Loucy (cell line): Measurements from ENCODE around the gene PRKX.

Source experiments
- H2AFZ ChIP-seq: fragments of 200-600 bp; sonication (generic); 2 replicates; pipeline ENCODE4 v1.6.0; 2016; ENCODE audit warnings: antibody characterized with exemption, mild to moderate bottlenecking, low read length, moderate library complexity
- H3F3A ChIP-seq: fragments of 200-600 bp; 2 replicates; pipeline ENCODE4 v1.6.0; 2016; ENCODE audit warnings: antibody characterized with exemption, low read depth, mild to moderate bottlenecking
- H3K27me3 ChIP-seq: fragments of 200-600 bp; sonication (generic); 2 replicates; pipeline ENCODE4 v1.6.1; 2014; ENCODE audit warnings: low read length, mild to moderate bottlenecking; ENCODE audit not compliant: insufficient read depth, poor library complexity, severe bottlenecking
- H3K36me3 ChIP-seq: fragments of 200-600 bp; sonication (generic); 2 replicates; pipeline ENCODE4 v1.6.1; 2016; ENCODE audit warnings: low read length; ENCODE audit not compliant: insufficient read depth
- H3K4me1 ChIP-seq: fragments of 200-600 bp; sonication (generic); 2 replicates; pipeline ENCODE4 v1.5.1; 2014; ENCODE audit warnings: low read length, mild to moderate bottlenecking; ENCODE audit not compliant: insufficient read depth, poor library complexity, severe bottlenecking
- H3K4me2 ChIP-seq: fragments of 200-600 bp; sonication (generic); 2 replicates; pipeline ENCODE4 v1.6.0; 2014; ENCODE audit warnings: antibody characterized with exemption, low read length, low read depth, mild to moderate bottlenecking; ENCODE audit not compliant: poor library complexity, severe bottlenecking
- H3K4me3 ChIP-seq: fragments of 200-600 bp; sonication (generic); 2 replicates; pipeline ENCODE4 v1.5.1; 2014; ENCODE audit warnings: low read length, mild to moderate bottlenecking, mixed read lengths; ENCODE audit not compliant: poor library complexity, severe bottlenecking
- H3K79me2 ChIP-seq: fragments of 200-600 bp; sonication (generic); 2 replicates; pipeline ENCODE4 v1.6.1; 2014; ENCODE audit warnings: low read length; ENCODE audit not compliant: insufficient read depth
- H3K9ac ChIP-seq: fragments of 200-600 bp; sonication (generic); 2 replicates; pipeline ENCODE4 v1.6.0; 2014; ENCODE audit warnings: mild to moderate bottlenecking, low read depth, low read length, moderate library complexity; ENCODE audit not compliant: poor library complexity, severe bottlenecking
- H3K9me2 ChIP-seq: fragments of 200-600 bp; sonication (generic); replicated peaks from 2 replicates; pipeline ENCODE4 v1.6.1; 2016; ENCODE audit warnings: low read depth, low read length, mixed read lengths
- H3K9me3 ChIP-seq: fragments of 200-600 bp; sonication (generic); 2 replicates; pipeline ENCODE4 v1.6.1; 2014; ENCODE audit warnings: mild to moderate bottlenecking, antibody characterized with exemption, low read length, low read depth; ENCODE audit not compliant: insufficient read depth
- H4K20me1 ChIP-seq: fragments of 200-600 bp; sonication (generic); 2 replicates; pipeline ENCODE4 v1.6.0; 2014; ENCODE audit warnings: antibody characterized with exemption, low read length, mild to moderate bottlenecking; ENCODE audit not compliant: insufficient read depth, poor library complexity, severe bottlenecking
- EZH2phosphoT487 ChIP-seq: fragments of 200-600 bp; IDR thresholded peaks from 2 replicates; pipeline ENCODE4 v1.6.1; 2018; ENCODE audit warnings: antibody characterized with exemption, mild to moderate bottlenecking, moderate library complexity, borderline replicate concordance
- TF ChIP-seq, protein P1 (sequence below): fragments of 200-600 bp; sonication (generic); conservative IDR thresholded peaks from 2 replicates; pipeline ENCODE4 v1.5.1; 2014; ENCODE audit warnings: mild to moderate bottlenecking, antibody characterized with exemption, low read length

Gene PRKX

DNA sequence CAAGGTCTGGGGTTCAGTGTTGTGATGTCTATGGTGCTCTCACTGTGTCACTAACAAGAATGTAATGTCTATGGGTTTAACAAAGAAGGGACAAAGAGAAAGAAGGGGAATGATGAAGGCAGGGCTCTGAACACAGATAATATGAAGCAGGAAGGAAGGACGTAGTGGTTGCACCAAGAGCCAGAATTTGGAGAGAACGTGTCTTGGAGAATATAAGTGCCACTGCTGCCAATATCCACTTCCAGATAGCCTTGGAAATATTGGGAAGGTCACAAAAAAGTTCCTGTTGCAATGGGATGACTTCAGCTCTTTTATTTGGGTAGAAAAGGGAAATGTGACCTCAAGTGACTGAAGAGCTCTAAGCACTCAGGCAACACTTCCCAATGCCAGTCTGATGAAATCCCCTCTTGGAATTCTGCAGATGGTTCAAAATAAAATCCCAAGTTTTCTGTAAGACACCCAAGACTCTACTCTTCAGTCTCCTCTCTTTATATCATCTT is 131.8 kb downstream of the PRKX start:
- Histone ChIP-seq H3K27me3 (no peaks in the 10 kb centered on the region), H3K36me3 (no peaks in the 10 kb centered on the region), H3K4me1 (peaks cover 3% of the 10 kb centered on the region), H4K20me1 (no peaks in the 10 kb centered on the region), H3K9me3 (no peaks in the 10 kb centered on the region), H3K4me2 (no peak overlapping the region), H3F3A (no peaks in the 10 kb centered on the region), H3K9me2 (no peaks in the 10 kb centered on the region), H3K79me2 (no peaks in the 10 kb centered on the region), H3K4me3 (no peak overlapping the region), H2AFZ (no peak overlapping the region), H3K9ac (no peak overlapping the region)
- TF ChIP-seq, protein P1, sequence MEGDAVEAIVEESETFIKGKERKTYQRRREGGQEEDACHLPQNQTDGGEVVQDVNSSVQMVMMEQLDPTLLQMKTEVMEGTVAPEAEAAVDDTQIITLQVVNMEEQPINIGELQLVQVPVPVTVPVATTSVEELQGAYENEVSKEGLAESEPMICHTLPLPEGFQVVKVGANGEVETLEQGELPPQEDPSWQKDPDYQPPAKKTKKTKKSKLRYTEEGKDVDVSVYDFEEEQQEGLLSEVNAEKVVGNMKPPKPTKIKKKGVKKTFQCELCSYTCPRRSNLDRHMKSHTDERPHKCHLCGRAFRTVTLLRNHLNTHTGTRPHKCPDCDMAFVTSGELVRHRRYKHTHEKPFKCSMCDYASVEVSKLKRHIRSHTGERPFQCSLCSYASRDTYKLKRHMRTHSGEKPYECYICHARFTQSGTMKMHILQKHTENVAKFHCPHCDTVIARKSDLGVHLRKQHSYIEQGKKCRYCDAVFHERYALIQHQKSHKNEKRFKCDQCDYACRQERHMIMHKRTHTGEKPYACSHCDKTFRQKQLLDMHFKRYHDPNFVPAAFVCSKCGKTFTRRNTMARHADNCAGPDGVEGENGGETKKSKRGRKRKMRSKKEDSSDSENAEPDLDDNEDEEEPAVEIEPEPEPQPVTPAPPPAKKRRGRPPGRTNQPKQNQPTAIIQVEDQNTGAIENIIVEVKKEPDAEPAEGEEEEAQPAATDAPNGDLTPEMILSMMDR, result no peak
- no peak for TF ChIP-seq EZH2phosphoT487

DNA sequence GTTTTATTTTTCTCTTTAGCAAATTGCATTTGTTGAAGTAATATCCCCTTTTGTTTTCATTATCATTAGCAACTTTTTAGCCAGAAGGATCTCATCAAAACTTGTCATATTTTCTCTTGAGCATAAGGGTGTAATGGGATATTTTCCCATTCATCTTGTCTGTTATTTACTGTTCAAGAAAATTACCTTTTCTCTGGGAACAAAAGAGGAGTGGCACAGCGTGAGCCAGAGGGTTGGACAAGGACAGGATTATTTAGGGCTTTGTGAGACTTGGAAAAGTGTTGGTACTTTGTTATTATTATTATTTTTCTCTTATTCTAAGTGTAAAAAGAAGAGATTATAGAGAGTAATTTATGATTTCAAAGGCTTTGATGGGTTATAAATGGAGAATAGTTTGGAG is 135.9 kb downstream of the PRKX start:
- Histone ChIP-seq H3K9me2 (no peaks in the 10 kb centered on the region), H3K4me3 (no peak overlapping the region), H3K9ac (no peak overlapping the region), H3K9me3 (no peaks in the 10 kb centered on the region), H3K4me2 (no peak overlapping the region), H2AFZ (no peak overlapping the region), H4K20me1 (no peaks in the 10 kb centered on the region), H3K79me2 (no peaks in the 10 kb centered on the region), H3K36me3 (no peaks in the 10 kb centered on the region), H3F3A (no peaks in the 10 kb centered on the region), H3K4me1 (no peaks in the 10 kb centered on the region), H3K27me3 (no peaks in the 10 kb centered on the region)
- TF ChIP-seq, protein P1, result no peak
- no peak for TF ChIP-seq EZH2phosphoT487

DNA sequence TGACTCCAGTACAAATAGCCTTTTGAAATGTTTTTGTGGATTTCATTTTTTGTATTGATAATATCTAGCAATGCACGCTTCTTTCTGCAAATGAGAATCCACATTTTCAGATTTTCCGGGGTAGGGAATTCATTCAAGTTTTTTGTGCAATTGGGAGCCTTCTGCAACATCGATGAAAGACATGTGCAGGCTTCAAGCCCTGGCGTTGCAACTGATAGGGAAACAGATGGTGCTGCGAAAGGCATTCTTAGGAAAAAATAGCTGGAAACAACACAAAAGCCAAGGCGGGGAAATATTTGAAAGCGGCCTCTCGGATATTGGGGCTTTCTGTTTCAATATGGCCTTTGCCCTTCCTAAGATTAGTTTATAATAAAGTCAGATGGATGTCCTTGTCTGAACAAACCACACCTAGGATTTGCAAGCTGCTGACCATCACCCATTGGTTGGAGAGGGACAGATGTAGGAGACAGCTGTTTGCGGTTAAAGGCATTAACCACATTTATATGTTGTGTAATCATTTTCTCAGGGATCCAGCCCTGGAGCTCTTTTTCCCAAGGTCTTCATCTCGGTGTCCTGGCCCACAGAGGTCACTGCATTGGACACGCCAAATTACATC is 136.5 kb downstream of the PRKX start:
- no peaks in the 10 kb centered on the region for H3K4me1 ChIP-seq
- H3K79me2 ChIP-seq, result no peaks in the 10 kb centered on the region
- no peaks in the 10 kb centered on the region for H3K36me3 ChIP-seq
- H4K20me1 ChIP-seq, result no peaks in the 10 kb centered on the region
- no peak overlapping the region for H3K4me3 ChIP-seq
- H2AFZ ChIP-seq, result no peak overlapping the region
- H3K9ac ChIP-seq, result no peak overlapping the region
- H3F3A ChIP-seq, result no peaks in the 10 kb centered on the region
- H3K9me2 ChIP-seq, result no peaks in the 10 kb centered on the region
- no peak for TF ChIP-seq EZH2phosphoT487
- TF ChIP-seq, protein P1, result no peak
- H3K27me3 ChIP-seq, result no peaks in the 10 kb centered on the region
- no peaks in the 10 kb centered on the region for H3K9me3 ChIP-seq
- no peak overlapping the region for H3K4me2 ChIP-seq
